H9 (cell line): ENCODE data around the gene TNFAIP8L1. TPM values are rescaled to one million over a fixed set of nuclear protein-coding genes. Genes with fewer than 3 reads are reported as not detected.

Source experiments
- DNase-seq: peaks from one replicate; pipeline ENCODE4 v3.0.0-alpha.2; 2017
- H2AFZ ChIP-seq: one replicate; pipeline ENCODE4 v1.6.1; 2013; ENCODE audit warnings: mild to moderate bottlenecking, low read length, control low read depth, moderate library complexity
- H2AK5ac ChIP-seq: 2 replicates; pipeline ENCODE4 v1.6.1; 2013; ENCODE audit warnings: low read length, control low read depth, mixed read lengths; ENCODE audit not compliant: insufficient read length
- H2BK120ac ChIP-seq: one replicate; pipeline ENCODE4 v1.6.1; 2013; ENCODE audit warnings: low read depth, mild to moderate bottlenecking, low read length, control low read depth, inconsistent platforms; ENCODE audit not compliant: poor library complexity, severe bottlenecking
- H2BK12ac ChIP-seq: 2 replicates; pipeline ENCODE4 v1.6.1; 2013; ENCODE audit warnings: low read length, control low read depth, mixed read lengths, low read depth; ENCODE audit not compliant: insufficient read length
- H2BK15ac ChIP-seq: 2 replicates; pipeline ENCODE4 v1.6.1; 2013; ENCODE audit warnings: low read depth, low read length, control low read depth
- H2BK20ac ChIP-seq: one replicate; pipeline ENCODE4 v1.6.1; 2013; ENCODE audit warnings: low read depth, mild to moderate bottlenecking, low read length, control low read depth, inconsistent platforms; ENCODE audit not compliant: poor library complexity, severe bottlenecking
- H2BK5ac ChIP-seq: 2 replicates; pipeline ENCODE4 v1.6.1; 2013; ENCODE audit warnings: low read length, control low read depth, mixed read lengths; ENCODE audit not compliant: insufficient read length
- H3K14ac ChIP-seq: 2 replicates; pipeline ENCODE4 v1.6.1; 2013; ENCODE audit warnings: low read length, control low read depth; ENCODE audit not compliant: insufficient read depth
- H3K18ac ChIP-seq: 2 replicates; pipeline ENCODE4 v1.6.1; 2013; ENCODE audit warnings: low read depth, mild to moderate bottlenecking, mixed read lengths, low read length, control low read depth; ENCODE audit not compliant: insufficient read length
- H3K23ac ChIP-seq: 2 replicates; pipeline ENCODE4 v1.6.1; 2013; ENCODE audit warnings: low read length, control low read depth, mixed read lengths, low read depth; ENCODE audit not compliant: insufficient read length
- H3K23me2 ChIP-seq: 2 replicates; pipeline ENCODE4 v1.6.1; 2013; ENCODE audit warnings: low read depth, mild to moderate bottlenecking, mixed read lengths, low read length, control low read depth; ENCODE audit not compliant: insufficient read length, poor library complexity, severe bottlenecking
- H3K27ac ChIP-seq: 2 replicates; pipeline ENCODE4 v1.5.1; 2013; ENCODE audit warnings: low read length, control low read depth, mixed read lengths, low read depth; ENCODE audit not compliant: insufficient read length
- H3K27me3 ChIP-seq: 2 replicates; pipeline ENCODE4 v1.6.1; 2013; ENCODE audit warnings: low read length, control low read depth, inconsistent platforms; ENCODE audit not compliant: insufficient read depth
- H3K4ac ChIP-seq: 2 replicates; pipeline ENCODE4 v1.6.1; 2013; ENCODE audit warnings: low read depth, mild to moderate bottlenecking, control low read depth, inconsistent platforms, low read length, moderate library complexity
- H3K4me1 ChIP-seq: 2 replicates; pipeline ENCODE4 v1.6.1; 2013; ENCODE audit warnings: low read length, control low read depth, inconsistent platforms; ENCODE audit not compliant: insufficient read depth
- H3K4me2 ChIP-seq: 2 replicates; pipeline ENCODE4 v1.6.1; 2013; ENCODE audit warnings: low read length, control low read depth, mixed read lengths; ENCODE audit not compliant: insufficient read length, insufficient read depth
- H3K56ac ChIP-seq: 2 replicates; pipeline ENCODE4 v1.6.1; 2013; ENCODE audit warnings: low read depth, mild to moderate bottlenecking, mixed read lengths, low read length, control low read depth; ENCODE audit not compliant: insufficient read length
- H3K79me1 ChIP-seq: 2 replicates; pipeline ENCODE4 v1.6.1; 2013; ENCODE audit warnings: low read depth, mild to moderate bottlenecking, moderate library complexity, low read length, control low read depth, inconsistent platforms; ENCODE audit not compliant: insufficient read depth, poor library complexity, severe bottlenecking
- H3K79me2 ChIP-seq: 2 replicates; pipeline ENCODE4 v1.6.1; 2013; ENCODE audit warnings: low read length, control low read depth, inconsistent platforms; ENCODE audit not compliant: insufficient read depth
- H3K9ac ChIP-seq: 2 replicates; pipeline ENCODE4 v1.6.1; 2013; ENCODE audit warnings: low read length, control low read depth, mixed read lengths; ENCODE audit not compliant: insufficient read length; ENCODE audit errors: extremely low read depth
- H3K9me3 ChIP-seq: one replicate; pipeline ENCODE4 v1.6.1; 2013; ENCODE audit warnings: low read depth, low read length, inconsistent platforms; ENCODE audit not compliant: control insufficient read depth
- H3T11ph ChIP-seq: one replicate; pipeline ENCODE4 v1.6.1; 2013; ENCODE audit warnings: mild to moderate bottlenecking, low read length, control low read depth, inconsistent platforms
- H4K20me1 ChIP-seq: one replicate; pipeline ENCODE4 v1.6.1; 2013; ENCODE audit not compliant: control insufficient read depth, insufficient read length, insufficient read depth
- H4K5ac ChIP-seq: 2 replicates; pipeline ENCODE4 v1.6.1; 2013; ENCODE audit warnings: low read depth, mild to moderate bottlenecking, mixed read lengths, low read length, control low read depth; ENCODE audit not compliant: insufficient read length
- H4K8ac ChIP-seq: replicated peaks from 2 replicates; pipeline ENCODE4 v1.6.1; 2013; ENCODE audit warnings: low read length, control low read depth, mixed read lengths, low read depth; ENCODE audit not compliant: insufficient read length
- H4K91ac ChIP-seq: 2 replicates; pipeline ENCODE4 v1.6.1; 2013; ENCODE audit warnings: low read depth, mild to moderate bottlenecking, moderate library complexity, mixed read lengths, low read length, control low read depth; ENCODE audit not compliant: insufficient read length
- H3K27ac Mint-ChIP-seq, 3 experiments: 2 replicates in 2 of 3; 3 replicates in 1 of 3; pipeline ENCODE4 v1.8.0; 2020 to 2021; ENCODE audit warnings: mixed read lengths in 3 of 3, mild to moderate bottlenecking in 1 of 3, moderate library complexity in 1 of 3
- H3K27me3 Mint-ChIP-seq: 2 replicates; pipeline ENCODE4 v1.8.0; 2021; ENCODE audit warnings: low read depth, mild to moderate bottlenecking, moderate library complexity, mixed read lengths
- H3K36me3 Mint-ChIP-seq, 3 experiments: 2 replicates in 2 of 3; 3 replicates in 1 of 3; pipeline ENCODE4 v1.8.0; 2020 to 2021; ENCODE audit warnings: low read depth in 3 of 3, mixed read lengths in 3 of 3; ENCODE audit not compliant: insufficient read depth in 1 of 3
- H3K4me1 Mint-ChIP-seq, 2 experiments: 2 replicates each; pipeline ENCODE4 v1.8.0; 2020; ENCODE audit warnings: mixed read lengths in 2 of 2
- H3K4me3 Mint-ChIP-seq, 2 experiments: 2 replicates in 1 of 2; 3 replicates in 1 of 2; pipeline ENCODE4 v1.8.0; 2020 to 2021; ENCODE audit warnings: mild to moderate bottlenecking in 2 of 2, mixed read lengths in 2 of 2, moderate library complexity in 1 of 2
- H3K9me3 Mint-ChIP-seq, 2 experiments: 2 replicates in 1 of 2; 3 replicates in 1 of 2; pipeline ENCODE4 v1.8.0; 2020; ENCODE audit warnings: mild to moderate bottlenecking in 2 of 2, mixed read lengths in 2 of 2, moderate library complexity in 1 of 2
- WGBS: extraction: QIAGEN DNeasy Blood & Tissue Kit; methylation state at CpG from one replicate; pipeline ENCODE4 v1.1.7; 2013; ENCODE audit warnings: missing lambda C conversion rate, low lambda C conversion rate, mixed read lengths; ENCODE audit not compliant: insufficient read length; ENCODE audit errors: extremely low coverage; 5-methylcytosine and 5-hydroxymethylcytosine counted together
- total RNA-seq: library from RNA; stranded (reverse); gene quantifications from 2 replicates; pipeline ENCODE4 v1.2.1, GENCODE V29; 2021
- TF ChIP-seq, protein P1 (sequence below): fragments of 200-600 bp; sonication (generic); conservative IDR thresholded peaks from 3 replicates; pipeline ENCODE4 v1.8.0; 2021; ENCODE audit warnings: antibody characterized with exemption, mild to moderate bottlenecking

The TNFAIP8L1 gene
- total RNA-seq, 1 experiment from 2014 or later = 4.2 TPM

GRCh38 chr19:4688587-4688986 lies 49.3 kb downstream of the TNFAIP8L1 start:
- Histone ChIP-seq H3K14ac (no peak overlapping the region), H3K9me3 (no peaks in the 10 kb centered on the region), H2AFZ (no peak overlapping the region), H3K9ac (no peak overlapping the region), H3K23ac (no peak overlapping the region), H2BK12ac (no peak overlapping the region), H3K4ac (no peak overlapping the region), H3K4me2 (no peak overlapping the region), H4K20me1 (no peaks in the 10 kb centered on the region), H3K56ac (no peak overlapping the region), H3K79me2 (no peaks in the 10 kb centered on the region), H2AK5ac (no peak overlapping the region), H3K23me2 (no peaks in the 10 kb centered on the region), H3K4me1 (no peaks in the 10 kb centered on the region), H3K27ac (no peak overlapping the region), H3K18ac (no peak overlapping the region), H4K8ac (no peak overlapping the region), H2BK20ac (no peak overlapping the region), H2BK15ac (no peak overlapping the region), H4K91ac (no peak overlapping the region), H3T11ph (no peak overlapping the region), H2BK5ac (no peak overlapping the region), H3K79me1 (no peaks in the 10 kb centered on the region), H3K27me3 (no peaks in the 10 kb centered on the region), H4K5ac (no peak overlapping the region), H2BK120ac (no peak overlapping the region)
- no peak overlapping the region for H3K4me3 Mint-ChIP-seq
- no peak overlapping the region for H3K27ac Mint-ChIP-seq
- H3K27me3 Mint-ChIP-seq = no peaks in the 10 kb centered on the region
- no peak for DNase-seq
- no peaks in the 10 kb centered on the region for H3K4me1 Mint-ChIP-seq
- H3K9me3 Mint-ChIP-seq = no peaks in the 10 kb centered on the region
- TF ChIP-seq, protein P1, sequence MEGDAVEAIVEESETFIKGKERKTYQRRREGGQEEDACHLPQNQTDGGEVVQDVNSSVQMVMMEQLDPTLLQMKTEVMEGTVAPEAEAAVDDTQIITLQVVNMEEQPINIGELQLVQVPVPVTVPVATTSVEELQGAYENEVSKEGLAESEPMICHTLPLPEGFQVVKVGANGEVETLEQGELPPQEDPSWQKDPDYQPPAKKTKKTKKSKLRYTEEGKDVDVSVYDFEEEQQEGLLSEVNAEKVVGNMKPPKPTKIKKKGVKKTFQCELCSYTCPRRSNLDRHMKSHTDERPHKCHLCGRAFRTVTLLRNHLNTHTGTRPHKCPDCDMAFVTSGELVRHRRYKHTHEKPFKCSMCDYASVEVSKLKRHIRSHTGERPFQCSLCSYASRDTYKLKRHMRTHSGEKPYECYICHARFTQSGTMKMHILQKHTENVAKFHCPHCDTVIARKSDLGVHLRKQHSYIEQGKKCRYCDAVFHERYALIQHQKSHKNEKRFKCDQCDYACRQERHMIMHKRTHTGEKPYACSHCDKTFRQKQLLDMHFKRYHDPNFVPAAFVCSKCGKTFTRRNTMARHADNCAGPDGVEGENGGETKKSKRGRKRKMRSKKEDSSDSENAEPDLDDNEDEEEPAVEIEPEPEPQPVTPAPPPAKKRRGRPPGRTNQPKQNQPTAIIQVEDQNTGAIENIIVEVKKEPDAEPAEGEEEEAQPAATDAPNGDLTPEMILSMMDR = no peak
- WGBS = no CpG with 5 or more reads among the region's 26 CpGs
- H3K36me3 Mint-ChIP-seq = peaks cover 23 to 63% (median 30%) of the 10 kb centered on the region in 3 experiments
